Ovary (tissue), 9 donors: ENCODE results near the gene SLC38A11. TPM values are rescaled to one million over a fixed set of nuclear protein-coding genes. Genes with fewer than 3 reads are reported as not detected.

Experiments used
- DNase-seq, 5 donors: peaks; one replicate each; pipeline ENCODE4 v3.0.0-alpha.2; 2019 to 2020
- H3K27ac ChIP-seq, 2 donors: fragments of 200-600 bp; one replicate each; pipeline versions ENCODE4 v1.5.1 to v1.8.0; 2019 to 2022
- H3K27me3 ChIP-seq: fragments of 200-600 bp; one replicate; pipeline ENCODE4 v1.8.0; 2022
- H3K36me3 ChIP-seq: fragments of 200-600 bp; sonication (generic); one replicate; pipeline ENCODE4 v1.5.1; 2019
- H3K4me1 ChIP-seq: one replicate; pipeline ENCODE4 v1.8.1; 2013; ENCODE audit warnings: mild to moderate bottlenecking, moderate library complexity; ENCODE audit not compliant: insufficient read depth
- H3K4me3 ChIP-seq: fragments of 200-600 bp; sonication (generic); one replicate; pipeline ENCODE4 v1.5.1; 2017
- H3K9me3 ChIP-seq, 2 donors: fragments of 200-600 bp in 1 of 2; sonication (generic) in 1 of 2; one replicate each; pipeline versions ENCODE4 v1.5.1 to v1.8.1; 2013 to 2019; ENCODE audit warnings: mild to moderate bottlenecking in 1 of 2, moderate library complexity in 1 of 2
- EP300 ChIP-seq: sonication (generic); formaldehyde crosslinking; IDR thresholded peaks from one replicate; pipeline ENCODE4 v1.6.1; 2017; ENCODE audit warnings: antibody characterized with exemption
- POLR2A ChIP-seq: fragments of 450-650 bp; IDR thresholded peaks from one replicate; pipeline ENCODE4 v1.6.1; 2017; ENCODE audit warnings: antibody characterized with exemption, mild to moderate bottlenecking, moderate library complexity
- WGBS, 3 donors: extraction: QIAGEN DNeasy Blood & Tissue Kit in 1 of 3; methylation state at CpG; one replicate each; pipeline versions ENCODE4 v1.1.5 to v1.1.7; 2013 to 2017; 5-methylcytosine and 5-hydroxymethylcytosine counted together
- intact Hi-C, 4 donors: fragments of 100-400 bp; cut with DNase I; formaldehyde crosslinking; loops; one replicate each; pipeline versions ENCODE4 v1.11.0 to v1.15.1; 2022 to 2023
- polyA plus RNA-seq, 2 donors: library from polyadenylated mRNA; stranded (reverse); fragments of 200-250 nt in 1 of 2; fragments of 350-450 nt in 1 of 2; fragmentation: Illumina TruSeq in 1 of 2; extraction: RNeasy Lipid Tissue Mini Kit (QIAGEN cat#74804) in 1 of 2; gene quantifications; one replicate each; pipeline ENCODE4 v1.2.3, GENCODE V29; 2013 to 2014
- total RNA-seq, 7 donors: library from RNA; depleted of rRNA in 2 of 7; stranded (reverse); fragments of >200 nt in 2 of 7; fragmentation: NEBNext Ultra II Directional in 3 of 7; extraction: Animal tissue kit (Norgen Biotek cat#: 25700) in 3 of 7; gene quantifications; one replicate each; pipeline versions ENCODE4 v1.1.0 to v1.2.4, GENCODE V29; 2016 to 2023
- TF ChIP-seq, protein P1 (sequence below), 3 donors: fragments of 450-650 bp in 2 of 3; fragments of 200-600 bp in 1 of 3; IDR thresholded peaks; one replicate each; pipeline versions ENCODE4 v1.5.1 to v1.8.0; 2016 to 2022; ENCODE audit warnings: antibody characterized with exemption in 3 of 3, mild to moderate bottlenecking in 1 of 3
- donor health status: DM: no; HTN: no; CAD: no; lungs with moderate emphysema.
- donor health status: DM: no; HTN: no; CAD: no.
- donor health status: Bipolar disorder and iron deficiency.
- donor health status: DM: yes; HTN: yes; CAD: no.
- donor health status: DM: no; HTN: no; CAD: no.
- donor health status: DM: yes; HTN: yes; CAD: no.

SLC38A11 gene
- total and polyA plus RNA-seq, 9 donors: 0.19 to 3.0 (median 0.96) TPM; not detected in 3

DNA sequence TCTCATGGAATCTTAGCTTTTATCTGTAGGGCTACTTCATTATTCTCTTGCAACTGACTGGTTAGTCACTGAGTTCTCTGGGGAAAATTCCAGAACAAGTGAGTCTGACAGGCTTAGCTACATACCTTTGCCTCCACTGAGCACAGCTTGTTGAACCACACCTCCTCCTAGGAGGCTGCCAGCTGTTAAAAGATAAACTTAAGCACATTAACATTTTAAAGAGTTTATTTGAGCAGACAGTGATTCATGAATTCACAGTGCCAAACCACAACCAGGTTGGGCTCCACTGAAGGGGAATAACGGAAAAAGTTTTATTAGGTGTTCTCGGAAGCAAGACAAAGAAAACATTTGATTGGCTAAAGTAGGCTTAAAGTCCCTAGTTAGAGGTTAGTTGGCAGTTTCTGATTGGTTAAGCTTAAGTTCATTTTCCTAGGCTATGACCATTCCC lies 12.5 kb upstream of the SLC38A11 start:
- Histone ChIP-seq H3K9me3 (no peaks in the 10 kb centered on the region), H3K36me3 (no peaks in the 10 kb centered on the region), H3K27ac (no peak overlapping the region), H3K27me3 (no peaks in the 10 kb centered on the region), H3K4me3 (no peak overlapping the region), H3K4me1 (no peaks in the 10 kb centered on the region)
- WGBS, 3 donors: 85 to 90% (median 86%) methylated on average over 2 of the region's 2 CpGs
- no peak for TF ChIP-seq POLR2A
- intact Hi-C loops: no loop called here
- DNase-seq: no peak

DNA sequence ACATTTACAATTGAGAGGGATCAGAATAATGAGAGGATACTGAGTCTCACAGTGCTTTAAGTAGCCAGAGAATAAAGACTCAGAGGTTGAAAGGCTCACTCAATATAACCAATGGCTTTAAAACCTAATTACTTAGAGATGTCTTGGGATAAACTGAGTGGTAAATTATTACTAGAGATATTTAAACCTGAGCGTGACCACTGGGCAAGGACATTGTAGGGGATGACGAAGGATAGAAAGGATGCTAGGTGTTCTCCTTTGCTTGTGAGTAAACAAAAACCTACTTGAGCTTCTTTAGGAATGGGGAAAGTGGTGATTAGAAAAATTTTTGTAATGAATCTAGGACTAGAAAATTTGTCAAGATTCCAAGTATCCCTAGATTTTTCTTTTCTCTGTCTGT lies 12.0 kb upstream of the SLC38A11 start:
- 94 to 98% (median 95%) methylated on average over 2 of the region's 2 CpGs for WGBS, 3 donors
- no peak for TF ChIP-seq POLR2A
- TF ChIP-seq, protein P1, sequence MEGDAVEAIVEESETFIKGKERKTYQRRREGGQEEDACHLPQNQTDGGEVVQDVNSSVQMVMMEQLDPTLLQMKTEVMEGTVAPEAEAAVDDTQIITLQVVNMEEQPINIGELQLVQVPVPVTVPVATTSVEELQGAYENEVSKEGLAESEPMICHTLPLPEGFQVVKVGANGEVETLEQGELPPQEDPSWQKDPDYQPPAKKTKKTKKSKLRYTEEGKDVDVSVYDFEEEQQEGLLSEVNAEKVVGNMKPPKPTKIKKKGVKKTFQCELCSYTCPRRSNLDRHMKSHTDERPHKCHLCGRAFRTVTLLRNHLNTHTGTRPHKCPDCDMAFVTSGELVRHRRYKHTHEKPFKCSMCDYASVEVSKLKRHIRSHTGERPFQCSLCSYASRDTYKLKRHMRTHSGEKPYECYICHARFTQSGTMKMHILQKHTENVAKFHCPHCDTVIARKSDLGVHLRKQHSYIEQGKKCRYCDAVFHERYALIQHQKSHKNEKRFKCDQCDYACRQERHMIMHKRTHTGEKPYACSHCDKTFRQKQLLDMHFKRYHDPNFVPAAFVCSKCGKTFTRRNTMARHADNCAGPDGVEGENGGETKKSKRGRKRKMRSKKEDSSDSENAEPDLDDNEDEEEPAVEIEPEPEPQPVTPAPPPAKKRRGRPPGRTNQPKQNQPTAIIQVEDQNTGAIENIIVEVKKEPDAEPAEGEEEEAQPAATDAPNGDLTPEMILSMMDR (IDR thresholded peaks at IDR 0.05): no peak
- TF ChIP-seq EP300: no peak

DNA sequence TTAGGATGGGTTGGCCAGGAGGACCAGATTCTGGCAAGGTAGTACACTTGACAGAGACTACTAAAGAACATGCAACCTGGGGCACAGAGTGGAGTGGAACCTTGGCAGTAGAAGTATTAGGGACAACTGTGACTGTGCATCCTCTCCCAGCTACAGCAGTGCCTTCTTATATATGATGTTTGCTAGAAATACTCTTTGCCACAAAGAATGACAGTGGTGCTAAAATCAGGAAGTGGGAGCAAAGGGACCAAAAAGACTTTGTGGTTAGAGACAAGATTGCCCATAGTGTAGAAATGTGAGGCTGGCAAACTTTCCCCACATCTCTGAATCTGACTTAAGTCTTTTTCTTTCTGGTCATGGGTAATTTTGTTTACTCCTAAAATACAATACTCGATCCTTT lies 9.4 kb upstream of the SLC38A11 start:
- TF ChIP-seq EP300: no peak
- TF ChIP-seq, protein P1 (IDR thresholded peaks at IDR 0.05): no peak
- TF ChIP-seq POLR2A: no peak
- intact Hi-C loops: no loop called here
- no peaks in the 10 kb centered on the region for H3K27me3 ChIP-seq
- H3K4me3 ChIP-seq: no peak overlapping the region
- no peaks in the 10 kb centered on the region for H3K36me3 ChIP-seq
- DNase-seq: no peak
- H3K9me3 ChIP-seq: no peaks in the 10 kb centered on the region
- WGBS, 3 donors: 76 to 85% (median 85%) methylated on average over 1 of the region's 1 CpG
- no peaks in the 10 kb centered on the region for H3K4me1 ChIP-seq
- no peak overlapping the region for H3K27ac ChIP-seq

More for the DNA sequence above, 12.0 kb upstream of the SLC38A11 start:
- Histone ChIP-seq H3K27me3 (no peaks in the 10 kb centered on the region), H3K4me3 (no peak overlapping the region), H3K9me3 (no peaks in the 10 kb centered on the region), H3K36me3 (no peaks in the 10 kb centered on the region), H3K27ac (no peak overlapping the region), H3K4me1 (no peaks in the 10 kb centered on the region)
- no peak for DNase-seq
- intact Hi-C loops: no loop called here

DNA sequence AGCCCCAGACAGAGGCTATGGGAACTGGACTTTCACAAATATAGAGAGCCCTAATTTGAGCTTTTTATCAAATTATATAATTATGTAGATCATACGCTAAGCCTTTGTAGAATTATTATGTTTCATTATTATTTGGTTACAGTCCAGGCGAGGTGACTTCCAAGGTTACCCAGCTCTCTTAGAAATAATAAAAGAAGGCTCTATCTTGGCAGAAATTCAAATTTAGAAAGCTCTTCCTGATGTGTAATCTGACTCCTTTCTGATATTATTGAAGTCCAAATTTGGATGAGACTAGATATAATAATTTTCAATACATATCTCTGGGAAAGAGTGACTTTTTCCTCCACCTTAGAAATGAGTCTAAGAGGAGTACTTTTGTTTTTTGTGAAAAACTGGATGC lies 4.8 kb upstream of the SLC38A11 start:
- intact Hi-C loops: no loop called here
- H3K4me1 ChIP-seq: peaks cover 2% of the 10 kb centered on the region
- no peaks in the 10 kb centered on the region for H3K36me3 ChIP-seq
- no peak overlapping the region for H3K27ac ChIP-seq
- 32 to 49% (median 46%) methylated on average over 2 of the region's 2 CpGs for WGBS, 3 donors
- H3K4me3 ChIP-seq: no peak overlapping the region
- H3K27me3 ChIP-seq: no peaks in the 10 kb centered on the region
- no peak for DNase-seq
- no peak for TF ChIP-seq POLR2A
- H3K9me3 ChIP-seq: no peaks in the 10 kb centered on the region

DNA sequence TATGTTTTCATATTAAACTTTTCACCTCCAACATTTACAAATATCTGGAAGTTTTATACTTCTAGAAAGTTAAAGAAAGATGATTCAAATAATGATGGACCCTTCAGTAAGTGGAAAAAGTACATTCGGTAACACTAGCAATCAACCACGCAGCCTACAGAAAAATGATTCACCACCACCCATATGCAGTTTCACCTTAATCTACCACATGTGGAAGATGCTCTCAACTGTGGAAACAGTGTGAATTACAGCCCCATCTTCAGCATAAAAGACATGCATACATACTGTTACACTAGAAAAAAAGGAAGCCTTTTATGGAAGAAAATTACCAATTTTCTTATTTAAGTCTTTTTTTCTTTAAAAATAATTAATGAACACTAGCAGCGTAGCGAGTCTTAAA lies 1.1 kb downstream of the SLC38A11 start:
- Histone ChIP-seq H3K27me3 (no peaks in the 10 kb centered on the region), H3K27ac (no peak overlapping the region), H3K4me1 (peaks cover 2% of the 10 kb centered on the region), H3K9me3 (no peaks in the 10 kb centered on the region), H3K4me3 (no peak overlapping the region), H3K36me3 (no peaks in the 10 kb centered on the region)
- DNase-seq: no peak
- 87 to 94% (median 92%) methylated on average over 4 of the region's 4 CpGs for WGBS, 3 donors
- intact Hi-C loops: no loop called here
- TF ChIP-seq EP300 (no peak), POLR2A (no peak)
- TF ChIP-seq, protein P1 (IDR thresholded peaks at IDR 0.05): no peak
